HepG2 (cell line): ENCODE measurements around the gene KLF6. TPM values are rescaled to one million over a fixed set of nuclear protein-coding genes. Genes with fewer than 3 reads are reported as not detected.

ENCODE experiments used
- ATAC-seq: fragments of 200-7000 bp; cut with Tn5 transposase; 3 replicates; pipeline ENCODE4 v1.9.1; 2020; ENCODE audit warnings: mild to moderate bottlenecking, moderate library complexity
- BruUV-seq: library from RNA; stranded (reverse); fragments of 400-500 nt; replicated peaks from 2 replicates; lab custom pipeline; 2021; lab: Mats Ljungman, UMichigan
- CTCF ChIA-PET: fragments of 300-600 bp; formaldehyde crosslinking; extraction: SDS; loops from one replicate; lab custom pipeline; 2021; ENCODE audit warnings: low total read pairs, inconsistent platforms, low intra/inter-chr PET ratio; lab: Yijun Ruan, JAX
- POLR2A ChIA-PET: fragments of 350-600 bp; sonication (Branson Sonifier 250); formaldehyde crosslinking; loops from one replicate; lab custom pipeline; 2020; ENCODE audit warnings: antibody characterized with exemption, inconsistent platforms; lab: Yijun Ruan, JAX
- DNase-seq: peaks from one replicate; pipeline ENCODE4 v3.0.0-alpha.2; 2015; ENCODE audit warnings: low spot score
- FAIRE-seq: peaks from 3 replicates; lab custom pipeline; 2011; peaks lifted over from hg19 to GRCh38; lab: Jason Lieb, UNC
- H2AFZ ChIP-seq: one replicate; pipeline ENCODE4 v1.6.1; 2011; ENCODE audit warnings: low read length, inconsistent platforms
- H3K27ac ChIP-seq: fragments of 300-600 bp; 3 replicates; pipeline ENCODE4 v1.8.0; 2011; ENCODE audit warnings: mixed run types, mild to moderate bottlenecking, mixed read lengths, low read length, inconsistent platforms; ENCODE audit not compliant: insufficient read depth; ENCODE audit errors: extremely low read length
- H3K27me3 ChIP-seq, 2 experiments: fragments of 200-600 bp in 1 of 2; 2 replicates in 1 of 2; 3 replicates in 1 of 2; pipeline versions ENCODE4 v1.6.0 to v1.8.0; 2011; ENCODE audit warnings: low read length in 2 of 2, mild to moderate bottlenecking in 2 of 2, moderate library complexity in 2 of 2, inconsistent platforms in 1 of 2; ENCODE audit not compliant: insufficient read depth in 2 of 2, control insufficient read depth in 1 of 2
- H3K36me3 ChIP-seq, 2 experiments: fragments of 200-600 bp in 1 of 2; replicated peaks in 1 of 2; 2 replicates in 1 of 2; 3 replicates in 1 of 2; pipeline versions ENCODE4 v1.5.1 to v1.8.0; 2011; ENCODE audit warnings: low read length in 2 of 2, inconsistent platforms in 1 of 2; ENCODE audit not compliant: insufficient read depth in 2 of 2, control insufficient read depth in 1 of 2
- H3K4me1 ChIP-seq: 2 replicates; pipeline ENCODE4 v1.5.1; 2012; ENCODE audit warnings: low read length, inconsistent platforms; ENCODE audit not compliant: insufficient read depth
- H3K4me2 ChIP-seq: 2 replicates; pipeline ENCODE4 v1.6.0; 2011; ENCODE audit warnings: low read depth, low read length, inconsistent platforms
- H3K4me3 ChIP-seq, 3 experiments: fragments of 200-600 bp in 1 of 3; sonication (generic), shearing (Covaris generic) in 1 of 3; replicated peaks in 1 of 3; 2 replicates each; pipeline ENCODE4 v1.5.1; 2011 to 2016; ENCODE audit warnings: low read length in 3 of 3, inconsistent platforms in 2 of 3, low read depth in 2 of 3, mild to moderate bottlenecking in 2 of 3, control low read depth in 1 of 3, mixed read lengths in 1 of 3; ENCODE audit not compliant: insufficient read depth in 1 of 3
- H3K79me2 ChIP-seq: one replicate; pipeline ENCODE4 v1.6.1; 2011; ENCODE audit warnings: low read length, inconsistent platforms; ENCODE audit not compliant: insufficient read depth
- H3K9ac ChIP-seq: 2 replicates; pipeline ENCODE4 v1.6.0; 2011; ENCODE audit warnings: mild to moderate bottlenecking, low read depth, low read length, inconsistent platforms; ENCODE audit not compliant: insufficient read depth
- H3K9me3 ChIP-seq: 2 replicates; pipeline ENCODE4 v1.5.1; 2012; ENCODE audit warnings: mild to moderate bottlenecking, low read length
- H4K20me1 ChIP-seq: 2 replicates; pipeline ENCODE4 v1.6.0; 2011; ENCODE audit warnings: inconsistent platforms, mild to moderate bottlenecking, low read length, moderate library complexity; ENCODE audit not compliant: insufficient read depth
- AGO2 ChIP-seq: fragments of 200-400 bp; formaldehyde crosslinking; optimal IDR thresholded peaks from 2 replicates; pipeline ENCODE3; 2017; ENCODE audit warnings: mild to moderate bottlenecking, low read depth, low read length, moderate library complexity
- ATF3 ChIP-seq: sonication (generic); formaldehyde crosslinking; IDR thresholded peaks from 2 replicates; pipeline ENCODE4 v1.4.0; 2020; ENCODE audit warnings: missing genetic modification reagents
- CREB1 ChIP-seq, 2 experiments: fragments of 450-650 bp in 1 of 2; IDR thresholded peaks; 2 replicates each; pipeline ENCODE4 v1.6.1; 2016 to 2017; ENCODE audit warnings: control low read depth in 1 of 2, mild to moderate bottlenecking in 1 of 2, missing compliant biosample characterization in 1 of 2, missing genetic modification characterization in 1 of 2
- FOSL2 ChIP-seq: sonication (generic); formaldehyde crosslinking; IDR thresholded peaks from 2 replicates; pipeline ENCODE4 v1.4.0; 2020; ENCODE audit warnings: missing genetic modification reagents
- HNF1B ChIP-seq: sonication (generic); formaldehyde crosslinking; IDR thresholded peaks from 2 replicates; pipeline ENCODE4 v1.5.1; 2020; ENCODE audit warnings: mild to moderate bottlenecking, moderate library complexity, missing genetic modification reagents
- MAFK ChIP-seq, 2 experiments: IDR thresholded peaks in 1 of 2; conservative IDR thresholded peaks in 1 of 2; 2 replicates each; pipeline ENCODE4 v1.6.1; 2011; ENCODE audit warnings: improper control_type of control experiment in 2 of 2, low read length in 2 of 2
- RNF219 ChIP-seq: sonication (generic); formaldehyde crosslinking; IDR thresholded peaks from 2 replicates; pipeline ENCODE4 v1.5.0; 2020; ENCODE audit warnings: mild to moderate bottlenecking, missing genetic modification reagents
- RXRB ChIP-seq: IDR thresholded peaks from 2 replicates; pipeline ENCODE4 v1.6.1; 2016; ENCODE audit warnings: borderline replicate concordance, missing genetic modification reagents, missing compliant biosample characterization
- SAFB2 ChIP-seq: sonication (generic); formaldehyde crosslinking; IDR thresholded peaks from 2 replicates; pipeline ENCODE4 v1.5.1; 2020; ENCODE audit warnings: missing genetic modification reagents, low read depth, mild to moderate bottlenecking, borderline replicate concordance
- SAP130 ChIP-seq: IDR thresholded peaks from 2 replicates; pipeline ENCODE4 v1.6.1; 2016; ENCODE audit warnings: low read depth
- TCF7L2 ChIP-seq: IDR thresholded peaks from 2 replicates; pipeline ENCODE4 v1.6.1; 2011; ENCODE audit warnings: mild to moderate bottlenecking, low read depth, low read length, moderate library complexity
- ZNF335 ChIP-seq: sonication (generic); formaldehyde crosslinking; IDR thresholded peaks from 2 replicates; pipeline ENCODE4 v1.4.0; 2020; ENCODE audit warnings: missing genetic modification reagents
- WGBS: methylation state at CpG from one replicate; pipeline ENCODE4 v1.1.6; 2017; ENCODE audit warnings: low lambda C conversion rate; 5-methylcytosine and 5-hydroxymethylcytosine counted together
- in situ Hi-C: cut with HindIII; loops from 2 replicates; pipeline ENCODE4 v1.10.0; 2017; ENCODE audit warnings: low pct_unique_long_range_greater_than_20kb; ENCODE audit not compliant: extremely low pct_ligation_motif_present
- intact Hi-C: fragments of 100-400 bp; cut with micrococcal nuclease; formaldehyde crosslinking; loops from one replicate; pipeline ENCODE4 v1.10.0; 2022; ENCODE audit not compliant: unreplicated experiment
- polyA plus RNA-seq, 8 experiments: library from polyadenylated mRNA; depleted of rRNA in 3 of 8; stranded (reverse) in 7 of 8; unstranded in 1 of 8; fragments of >200 nt; fragmentation: Illumina TruSeq in 4 of 8; extraction: Trizol in 4 of 8; gene quantifications; 2 replicates each; pipeline versions ENCODE4 v1.2.1 to v1.2.3, GENCODE V29; 2011 to 2016; ENCODE audit warnings: low read depth in 4 of 8, missing spikeins in 1 of 8, mixed read lengths in 1 of 8; ENCODE audit not compliant: insufficient read depth in 1 of 8
- total RNA-seq, 5 experiments: library from RNA; depleted of rRNA; stranded (reverse); fragments of >200 nt; fragmentation: Illumina TruSeq; extraction: Trizol; gene quantifications; 2 replicates each; pipeline ENCODE4 v1.2.3, GENCODE V29; 2016; ENCODE audit warnings: low read depth in 1 of 5

The KLF6 gene
- total and polyA plus RNA-seq, 2 of the 13 experiments (the other 11 are each of a cell fraction or from before 2014, with no cell fraction given) = 27.0 to 71.9 TPM

GRCh38 chr10:3755440-3756359 lies 29.3 kb downstream of the KLF6 start (continued):
- TF ChIP-seq HNF1B (CRISPR knock-in tag) = peak; percentile 43; the same call in 1 of the 2 replicates

GRCh38 chr10:3754727-3755439 lies 30.1 kb downstream of the KLF6 start:
- POLR2A ChIA-PET = interaction anchor here (0.8 to 2.5 kb wide), 3 partner anchors 13 to 30 kb away, joined by 3 to 16 read pairs (median 3); partner anchors contain the start of gene KLF6
- under 1% methylated on average over 8 of the region's 9 CpGs for WGBS
- intact Hi-C loops = no loop called here
- Histone ChIP-seq H3K4me1 (peaks cover 65% of the 10 kb centered on the region), H3K36me3 (no peaks in the 10 kb centered on the region), H3K27me3 (peaks cover 0 to 6% of the 10 kb centered on the region in 2 experiments; a peak in 2 of 5 replicates), H3K4me3 (peak overlapping the region in 1 of 3 experiments; percentile 29; a peak in 1 of 6 replicates), H2AFZ (no peak overlapping the region), H3K27ac (no peak overlapping the region), H3K79me2 (no peaks in the 10 kb centered on the region), H4K20me1 (no peaks in the 10 kb centered on the region), H3K4me2 (peak overlapping the region; percentile 69), H3K9me3 (no peaks in the 10 kb centered on the region), H3K9ac (0 out of 2 replicates have a peak overlapping the region, but pooled peaks have one; percentile 6)
- in situ Hi-C loops = loop anchor here (25.0 kb wide), 1 partner anchor 518 kb away; no protein-coding TSS in a partner anchor
- BruUV-seq = no TSS peak
- CTCF ChIA-PET = no interaction called here
- peak; percentile 8 for FAIRE-seq
- DNase-seq = peak; percentile 60
- peak; percentile 29; the same call in 1 of the 3 replicates for ATAC-seq
- TF ChIP-seq SAFB2 (CRISPR knock-in tag) (no peak), SAP130 (0 out of 2 replicates have a peak, but pooled peaks have one; percentile 51), CREB1 (IDR thresholded peaks at IDR 0.05) (peak; percentile 40; the same call in 1 of the 2 replicates), CREB1 (CRISPR knock-in tag; IDR thresholded peaks at IDR 0.05) (no peak), ATF3 (CRISPR knock-in tag) (0 out of 2 replicates have a peak, but pooled peaks have one; percentile 25), RXRB (CRISPR knock-in tag) (peak; percentile 27; the same call in 1 of the 2 replicates), ZNF335 (CRISPR knock-in tag) (0 out of 2 replicates have a peak, but pooled peaks have one; percentile 39), TCF7L2 (no peak), MAFK (conservative IDR thresholded peaks at IDR 0.05 in 1 of 2, IDR thresholded peaks at IDR 0.05 in 1 of 2; ENCODE audit: low read length in 2 of 2) (peak in 1 of 2 experiments; percentile 5; a peak in 1 of 4 replicates), AGO2 (no peak), FOSL2 (CRISPR knock-in tag) (peak; percentile 80), RNF219 (CRISPR knock-in tag) (0 out of 2 replicates have a peak, but pooled peaks have one; percentile 42)
